NCI-H510A (cell line): Measurements from ENCODE around the gene IQCK.
A peak's percentile ranks its signal among the peaks of the same experiment; 100 is the strongest.

Source experiments
- DNase-seq: peaks from one replicate; lab custom pipeline; 2025; lab: John Stamatoyannopoulos, UW

The IQCK gene

GRCh38 chr16:19885451-19886072 lies 167.5 kb downstream of the IQCK start:
- DNase-seq = no peak

GRCh38 chr16:19886073-19886941 lies 168.2 kb downstream of the IQCK start:
- peak; percentile 70 for DNase-seq

DNA sequence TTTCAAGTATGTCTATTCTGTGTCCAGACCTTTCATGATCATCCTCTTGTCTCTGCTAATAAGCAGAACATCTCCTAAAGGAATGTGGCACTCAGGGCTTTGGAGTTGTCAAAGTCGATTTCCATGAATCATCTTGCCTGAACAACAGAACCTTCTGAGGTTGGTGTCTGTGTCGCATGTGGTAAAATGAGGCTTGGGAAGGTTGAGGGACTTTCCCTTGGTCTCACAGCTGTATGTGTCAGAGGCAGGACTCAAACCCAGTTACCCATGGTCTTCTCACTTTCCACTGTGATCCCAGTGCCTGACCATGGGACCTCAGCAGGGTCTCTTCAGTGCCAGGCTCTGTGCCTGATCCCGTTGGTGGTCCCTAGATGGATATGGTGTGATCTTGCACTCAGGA lies 170.8 kb downstream of the IQCK start:
- DNase-seq = no peak

GRCh38 chr16:19890901-19891300 lies 172.8 kb downstream of the IQCK start:
- DNase-seq = no peak

GRCh38 chr16:19892902-19893301 lies 174.8 kb downstream of the IQCK start:
- DNase-seq = no peak

DNA sequence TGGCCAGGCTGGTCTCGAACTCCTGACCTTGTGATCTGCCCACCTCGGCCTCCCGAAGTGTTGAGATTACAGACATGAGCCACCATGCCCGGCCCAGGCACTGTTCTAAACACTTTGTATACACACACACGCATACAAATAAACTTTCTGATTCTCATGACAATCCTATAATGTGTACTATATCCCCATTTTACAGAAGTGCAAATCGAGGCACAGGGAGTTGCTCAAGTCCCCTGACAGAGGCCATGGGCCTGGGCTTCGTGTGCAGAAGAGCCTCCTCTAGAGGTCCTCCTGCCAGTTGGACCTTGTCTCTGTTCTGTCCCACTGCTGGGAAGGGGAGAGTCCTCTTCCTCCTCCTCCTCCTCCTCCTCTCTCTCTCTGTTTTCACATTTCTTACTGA lies 176.5 kb downstream of the IQCK start:
- DNase-seq = no peak

GRCh38 chr16:19896951-19897350 lies 178.9 kb downstream of the IQCK start:
- no peak for DNase-seq

DNA sequence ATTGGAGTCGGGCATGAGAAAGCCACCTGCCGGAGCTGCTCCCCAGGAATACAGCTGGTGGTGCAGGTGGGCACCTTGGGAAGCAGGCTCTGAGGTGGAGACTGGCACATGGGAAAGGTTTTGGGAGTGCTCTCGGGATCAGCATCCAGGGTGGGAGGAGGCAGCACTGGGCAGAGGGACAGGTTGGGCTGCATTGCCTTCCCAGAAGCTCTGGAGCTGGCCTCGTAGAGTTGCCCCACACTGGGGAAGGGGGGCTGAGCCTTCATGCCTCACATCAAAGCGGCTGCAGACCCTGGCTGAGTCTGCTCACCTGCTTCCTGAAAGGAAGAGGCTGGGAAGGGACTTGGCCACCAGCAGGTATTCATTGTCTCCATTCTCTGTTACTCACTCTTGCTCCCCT lies 180.1 kb downstream of the IQCK start:
- no peak for DNase-seq

DNA sequence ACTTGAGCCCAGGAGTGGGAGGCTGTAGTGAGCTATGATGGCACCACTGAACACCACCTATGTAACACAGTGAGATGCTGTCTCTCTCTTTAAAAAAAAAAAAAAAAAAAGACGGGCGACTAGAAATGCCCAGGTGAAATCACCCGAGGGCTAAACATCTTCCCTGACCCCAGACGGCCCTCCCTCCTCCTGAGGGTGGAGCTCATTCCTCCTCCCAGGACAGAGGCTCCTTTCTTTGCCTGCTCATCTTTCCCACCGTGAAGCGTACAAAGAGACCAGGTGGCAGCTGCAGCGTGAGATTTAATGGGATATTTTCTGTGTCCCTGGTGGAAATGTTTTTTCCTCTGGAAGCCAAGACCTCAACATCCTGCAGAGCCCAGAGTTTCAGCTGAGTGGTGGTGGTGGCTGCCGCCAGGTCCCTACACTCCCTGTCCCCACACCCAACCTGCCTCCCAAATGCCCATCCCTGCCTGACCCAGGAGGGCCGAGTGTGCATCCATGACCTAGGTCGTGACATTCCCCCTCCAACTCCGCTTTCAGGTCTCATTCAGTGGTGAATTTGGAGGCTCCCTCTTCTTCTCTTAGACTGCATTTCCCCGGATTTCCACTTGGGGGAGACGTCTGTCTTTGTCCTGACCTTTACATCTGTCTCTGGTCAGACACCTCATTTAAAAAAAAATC lies 181.0 kb downstream of the IQCK start:
- DNase-seq = peak; percentile 33

DNA sequence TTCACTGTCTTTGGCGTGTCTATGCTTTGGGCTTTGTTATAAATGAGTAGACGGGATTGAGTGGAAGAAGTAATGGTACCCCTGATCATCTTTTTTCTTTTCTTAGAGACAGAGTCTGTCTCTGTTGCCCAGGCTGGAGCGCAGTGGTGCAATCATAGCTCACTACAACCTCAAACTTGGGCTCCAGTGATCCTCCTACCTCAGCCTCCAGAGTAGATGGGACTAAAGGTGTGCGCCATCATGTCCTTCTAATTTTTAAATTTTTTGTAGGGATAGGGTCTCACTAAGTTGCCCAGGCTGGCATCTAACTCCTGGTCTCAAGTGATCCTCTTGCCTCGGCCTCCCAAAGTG lies 181.5 kb downstream of the IQCK start:
- DNase-seq = no peak

- DNase-seq = no peak
Observed at GRCh38 chr16:19901164-19901563, 183.1 kb downstream of the IQCK start.

DNA sequence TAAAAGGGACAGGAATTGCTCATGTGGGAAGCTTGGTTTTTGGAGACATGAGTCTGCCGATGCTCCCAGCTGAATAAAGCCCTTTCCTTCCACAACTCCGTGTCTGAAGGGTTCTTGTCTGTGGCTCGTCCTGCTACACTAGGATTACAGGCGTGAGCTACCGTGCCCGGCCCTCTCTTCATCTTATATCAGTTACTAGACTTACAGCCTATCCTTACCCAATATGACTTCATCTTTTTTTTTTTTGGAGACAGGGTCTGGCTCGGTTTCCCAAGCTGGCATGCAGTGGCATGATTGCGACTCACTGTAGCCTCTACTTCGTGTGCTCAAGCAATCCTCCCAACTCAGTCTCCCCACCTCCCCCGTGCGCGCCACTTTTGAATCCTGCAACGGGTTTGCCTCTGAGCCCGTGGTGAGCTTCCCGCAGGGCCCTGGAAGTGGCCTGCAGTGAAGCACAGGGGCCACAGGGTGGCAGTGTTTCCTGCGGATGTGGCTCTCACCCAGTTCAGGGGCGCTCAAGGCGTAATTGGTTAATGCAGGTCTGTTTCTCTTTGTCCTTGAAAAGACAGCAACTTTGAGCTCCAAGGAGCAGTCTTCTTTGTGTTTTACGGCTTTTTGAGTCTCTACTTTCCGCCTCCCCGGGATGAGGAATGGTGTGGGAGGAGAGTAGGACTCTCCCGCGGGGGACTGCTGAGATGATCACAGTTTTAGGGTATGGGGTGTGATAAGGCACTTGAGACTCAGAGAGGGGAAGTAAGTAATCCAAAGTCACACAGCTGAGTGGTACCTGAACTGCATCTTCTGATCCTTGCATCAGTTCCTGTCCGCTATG lies 189.3 kb downstream of the IQCK start:
- DNase-seq = peak; percentile 75
